HG02973 (cell line): ENCODE measurements around the gene OLFM4.

ENCODE experiments used
- ATAC-seq: cut with Tn5 transposase; IDR thresholded peaks from one replicate; pipeline ENCODE4 v1.9.1; 2021; ENCODE audit warnings: moderate library complexity; ENCODE audit not compliant: unreplicated experiment

The OLFM4 gene, protein sequence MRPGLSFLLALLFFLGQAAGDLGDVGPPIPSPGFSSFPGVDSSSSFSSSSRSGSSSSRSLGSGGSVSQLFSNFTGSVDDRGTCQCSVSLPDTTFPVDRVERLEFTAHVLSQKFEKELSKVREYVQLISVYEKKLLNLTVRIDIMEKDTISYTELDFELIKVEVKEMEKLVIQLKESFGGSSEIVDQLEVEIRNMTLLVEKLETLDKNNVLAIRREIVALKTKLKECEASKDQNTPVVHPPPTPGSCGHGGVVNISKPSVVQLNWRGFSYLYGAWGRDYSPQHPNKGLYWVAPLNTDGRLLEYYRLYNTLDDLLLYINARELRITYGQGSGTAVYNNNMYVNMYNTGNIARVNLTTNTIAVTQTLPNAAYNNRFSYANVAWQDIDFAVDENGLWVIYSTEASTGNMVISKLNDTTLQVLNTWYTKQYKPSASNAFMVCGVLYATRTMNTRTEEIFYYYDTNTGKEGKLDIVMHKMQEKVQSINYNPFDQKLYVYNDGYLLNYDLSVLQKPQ

DNA sequence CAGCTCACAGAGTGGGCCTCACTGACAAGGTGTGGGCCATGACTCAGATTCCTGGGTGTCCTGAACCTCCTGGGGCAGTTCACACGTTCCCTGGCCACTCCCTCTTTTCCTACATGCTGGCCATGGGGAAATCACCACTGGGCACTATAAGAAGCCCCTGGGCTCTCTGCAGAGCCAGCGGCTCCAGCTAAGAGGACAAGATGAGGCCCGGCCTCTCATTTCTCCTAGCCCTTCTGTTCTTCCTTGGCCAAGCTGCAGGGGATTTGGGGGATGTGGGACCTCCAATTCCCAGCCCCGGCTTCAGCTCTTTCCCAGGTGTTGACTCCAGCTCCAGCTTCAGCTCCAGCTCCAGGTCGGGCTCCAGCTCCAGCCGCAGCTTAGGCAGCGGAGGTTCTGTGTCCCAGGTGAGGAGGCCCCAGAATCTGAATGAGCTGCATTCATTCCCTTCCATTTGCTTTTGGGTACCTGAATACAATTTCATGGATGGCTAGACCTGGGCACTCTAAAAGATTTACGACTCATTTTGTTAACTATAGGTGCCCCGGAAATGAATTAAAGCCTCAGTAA lies at the start of gene OLFM4:
TSS of gene OLFM4 (plus strand) at position 177 of the 567 bp plus-strand sequence. CDS start at position 201, 24 bp downstream.
- ATAC-seq: no peak

DNA sequence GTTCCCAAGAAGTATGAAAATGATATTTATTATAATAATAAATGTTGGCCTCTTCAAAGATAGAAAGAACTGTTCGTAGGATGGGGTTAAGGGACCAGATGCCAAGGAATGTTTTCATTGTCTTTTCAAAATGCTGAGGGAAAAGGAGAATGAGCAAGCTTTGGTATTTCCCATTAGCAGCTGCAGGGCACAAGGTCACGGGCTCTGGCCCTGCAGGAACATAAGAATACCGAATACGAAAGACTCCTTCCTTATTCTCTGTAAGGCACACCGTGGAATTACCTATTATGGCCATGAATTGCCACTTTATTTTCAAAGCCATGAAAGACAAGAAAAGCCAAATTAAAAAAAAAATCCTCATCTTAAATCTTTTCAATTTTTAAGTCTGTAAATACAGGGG lies 49.6 kb upstream of the OLFM4 start:
- no peak for ATAC-seq

DNA sequence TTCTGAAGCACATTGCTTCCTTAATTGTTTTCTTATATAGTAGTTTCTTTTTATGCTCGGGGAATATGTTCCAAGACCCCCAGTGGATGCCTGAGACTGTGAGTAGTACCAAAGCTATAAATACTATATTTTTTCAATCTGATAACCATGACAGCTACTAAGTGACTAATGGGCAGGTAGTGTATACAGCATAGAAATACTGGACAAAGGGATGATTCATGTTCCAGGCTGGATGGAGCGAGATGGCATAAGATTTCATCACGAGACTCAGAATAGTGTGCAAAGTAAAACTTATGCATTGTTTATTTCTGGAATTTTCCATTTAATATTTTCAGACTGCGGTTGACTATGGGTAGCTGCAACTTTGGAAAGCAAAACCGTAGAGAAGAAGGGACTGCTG lies 47.9 kb upstream of the OLFM4 start:
- ATAC-seq: no peak

DNA sequence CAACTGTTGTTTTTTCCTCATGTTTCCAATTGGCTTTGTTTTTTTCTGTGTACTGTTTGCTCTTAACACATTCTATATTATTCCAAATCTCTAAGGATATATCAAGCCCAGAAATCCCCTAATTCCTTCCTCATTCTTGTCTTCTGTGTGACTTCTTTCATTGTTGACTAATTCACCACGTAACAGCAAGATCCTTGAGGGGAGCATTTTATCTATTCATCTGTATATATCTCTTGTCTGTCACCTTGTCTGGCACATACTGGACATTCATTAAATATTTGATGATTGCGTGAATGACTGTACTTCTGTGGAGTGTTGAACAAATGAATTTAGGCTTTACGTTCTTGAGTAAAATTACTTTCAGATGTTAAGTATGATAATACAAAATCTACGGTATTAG lies 44.8 kb upstream of the OLFM4 start:
- no peak for ATAC-seq

DNA sequence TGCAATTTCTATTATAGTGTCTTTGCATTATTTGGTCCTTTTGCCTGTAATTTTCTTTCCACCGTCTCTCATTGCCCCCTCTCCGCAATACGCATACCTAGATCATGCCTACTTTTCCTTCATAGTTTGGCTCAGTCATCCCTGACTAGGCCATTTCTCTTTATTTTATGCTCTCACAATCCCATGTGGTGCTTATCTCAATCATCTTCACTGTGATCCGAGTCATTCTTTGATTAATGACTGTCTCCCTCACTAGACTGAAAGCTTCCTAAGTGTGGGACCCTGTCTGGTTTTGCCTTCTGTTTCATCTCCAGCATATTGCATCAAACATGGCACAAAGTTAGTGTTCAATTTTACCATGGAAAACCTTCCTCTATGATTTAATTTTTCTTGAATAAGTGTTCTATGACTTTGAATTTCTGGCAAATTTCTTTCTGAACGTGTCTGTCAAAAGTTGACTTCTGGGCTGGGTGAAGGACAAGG lies 43.7 kb upstream of the OLFM4 start:
- ATAC-seq: no peak

DNA sequence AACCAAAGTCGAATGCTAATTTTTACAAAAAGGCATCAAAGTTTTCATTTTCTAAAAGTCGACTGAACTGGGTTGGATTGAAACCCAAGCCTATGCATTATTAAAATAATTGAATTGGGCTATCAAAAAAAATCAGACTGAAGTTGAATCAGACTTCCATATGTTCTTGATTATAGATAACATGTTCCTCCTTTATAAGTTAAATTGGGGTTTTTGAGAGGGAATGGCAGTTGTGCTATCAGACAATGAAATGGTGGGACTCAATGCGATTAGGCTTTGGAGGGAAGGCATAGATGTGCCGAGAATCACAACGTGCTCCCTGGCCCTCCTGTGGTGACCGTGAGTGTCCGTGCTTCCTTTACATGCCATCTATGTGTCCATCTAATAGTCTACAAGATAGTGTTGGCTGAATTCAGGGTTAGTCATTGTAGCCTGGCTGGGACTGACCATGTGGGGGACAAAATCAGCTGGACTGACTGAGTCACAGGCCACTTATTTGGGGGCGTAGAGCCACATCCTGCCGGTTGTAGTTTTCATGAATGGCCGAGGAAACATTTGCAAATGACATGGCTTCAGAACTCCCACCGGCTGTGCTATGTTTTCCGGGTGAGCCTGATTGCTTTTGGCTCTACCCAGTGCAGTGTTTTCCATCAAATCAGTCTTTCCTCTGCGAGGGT lies 37.1 kb upstream of the OLFM4 start:
- no peak for ATAC-seq

DNA sequence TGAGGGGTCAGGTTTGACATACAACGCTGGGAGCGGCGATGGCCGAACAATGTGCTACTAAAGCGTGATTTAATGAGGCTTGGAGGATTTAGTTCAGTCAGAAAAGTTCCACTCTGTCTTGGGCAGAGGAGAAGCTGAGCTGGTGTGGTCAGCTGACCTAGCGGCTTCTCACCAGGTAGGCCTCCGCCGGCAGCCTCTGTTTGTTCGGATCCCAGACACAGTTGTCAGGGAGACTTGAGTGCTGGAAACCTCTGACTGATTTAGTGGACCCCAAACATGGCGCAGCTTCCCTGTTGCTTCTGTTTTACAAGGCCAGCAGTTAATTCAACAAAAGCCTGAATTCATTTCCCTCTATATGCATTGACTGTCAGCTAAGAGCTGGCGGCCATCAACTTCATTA lies 36.5 kb upstream of the OLFM4 start:
- ATAC-seq: no peak

DNA sequence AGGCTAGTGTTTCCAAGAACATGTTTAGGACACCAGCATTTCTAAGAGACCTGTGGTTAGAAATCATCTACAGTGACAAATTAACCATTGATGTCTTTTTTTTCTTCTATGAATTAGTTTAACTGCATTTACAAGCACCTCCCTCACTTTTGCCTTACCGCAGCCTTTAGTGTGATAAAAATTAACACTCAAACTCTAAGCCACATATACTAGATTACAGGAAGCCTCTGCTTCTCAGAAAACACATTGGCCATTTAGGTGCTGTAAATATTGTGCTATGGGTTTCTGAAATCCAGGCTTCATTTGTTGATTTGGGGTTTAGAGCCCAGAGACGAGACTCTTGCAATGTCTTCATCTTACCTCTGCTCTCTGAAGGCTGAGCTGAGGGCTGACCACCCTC lies 34.6 kb upstream of the OLFM4 start:
- no peak for ATAC-seq

DNA sequence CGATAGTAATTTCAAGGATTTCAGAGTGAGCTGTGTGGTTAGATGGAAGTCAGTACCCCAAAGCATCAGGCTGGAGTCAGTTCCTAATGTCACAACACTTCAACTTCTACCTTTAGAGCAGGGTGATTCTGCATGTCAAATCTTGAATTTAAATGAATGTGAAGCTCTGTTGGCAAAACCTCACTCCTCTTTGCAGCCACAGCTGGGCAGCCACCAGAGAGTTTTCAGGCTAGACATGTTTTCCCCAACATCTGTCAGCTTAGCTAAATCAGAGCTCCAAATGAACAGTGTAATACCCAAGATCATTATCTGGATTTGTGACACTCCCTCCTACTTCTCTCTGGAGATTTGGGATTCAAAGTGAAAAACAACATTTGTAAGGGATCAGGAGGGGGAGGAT lies 33.7 kb upstream of the OLFM4 start:
- no peak for ATAC-seq

DNA sequence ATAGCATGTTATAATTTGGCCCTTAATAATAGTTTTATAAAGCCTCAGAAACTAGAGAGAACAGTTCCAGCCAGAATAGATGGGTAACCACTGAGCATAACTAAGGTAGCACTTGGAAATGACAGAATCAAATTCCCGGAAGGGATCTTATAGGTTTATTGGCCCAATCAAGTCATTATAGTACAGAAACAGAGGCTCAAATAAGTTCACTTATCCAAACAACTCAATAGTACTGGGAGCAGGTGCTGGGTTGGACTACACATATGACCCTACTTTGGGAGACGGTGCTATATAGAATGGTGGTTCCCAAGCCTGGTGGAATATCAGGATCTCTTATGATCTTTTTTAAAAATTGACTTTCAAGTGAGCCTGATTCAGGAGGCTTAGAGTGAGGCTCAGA lies 32.7 kb upstream of the OLFM4 start:
- ATAC-seq: no peak

DNA sequence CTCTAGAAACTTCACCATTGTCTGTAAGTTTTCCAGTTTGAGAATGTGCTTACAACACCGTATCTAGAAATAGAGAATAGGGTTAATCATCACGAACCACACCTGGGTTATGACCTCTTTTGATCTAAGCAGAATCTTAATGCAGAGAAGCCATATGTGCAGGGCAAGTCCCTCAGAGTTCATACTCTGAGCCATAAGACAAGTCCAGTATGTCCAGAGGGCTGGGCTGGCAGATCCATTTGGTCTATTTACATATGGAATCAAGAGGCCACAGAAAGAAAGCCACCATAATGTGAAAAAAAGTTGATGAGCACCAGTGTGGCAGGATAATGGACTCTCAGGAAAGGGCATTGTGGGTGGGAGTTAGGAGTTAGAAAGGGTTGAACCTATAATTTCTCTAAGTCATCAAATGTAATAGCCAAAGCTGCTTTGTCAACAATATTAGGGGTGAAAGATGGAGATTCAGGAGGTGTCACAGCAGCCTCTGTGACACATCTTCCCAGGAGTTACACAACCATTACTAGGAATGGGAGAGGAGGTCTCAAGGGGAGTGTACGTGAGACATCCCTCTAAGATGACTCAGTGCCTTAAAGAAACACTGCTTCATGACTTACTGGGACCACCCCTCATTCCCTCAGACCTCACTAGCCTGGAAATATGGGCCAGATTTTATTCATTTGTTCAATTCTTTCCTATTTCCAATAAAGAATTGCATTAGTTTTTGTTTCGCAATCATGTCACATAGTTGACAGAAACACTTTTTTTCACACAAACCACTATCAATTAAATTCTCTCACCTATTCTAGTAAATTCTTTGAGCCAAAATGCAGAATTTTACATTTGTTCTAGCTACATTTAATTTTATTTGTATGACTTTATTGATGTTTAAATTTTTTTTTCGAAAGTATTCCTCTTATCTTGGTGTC lies 30.4 kb upstream of the OLFM4 start:
- ATAC-seq: no peak

DNA sequence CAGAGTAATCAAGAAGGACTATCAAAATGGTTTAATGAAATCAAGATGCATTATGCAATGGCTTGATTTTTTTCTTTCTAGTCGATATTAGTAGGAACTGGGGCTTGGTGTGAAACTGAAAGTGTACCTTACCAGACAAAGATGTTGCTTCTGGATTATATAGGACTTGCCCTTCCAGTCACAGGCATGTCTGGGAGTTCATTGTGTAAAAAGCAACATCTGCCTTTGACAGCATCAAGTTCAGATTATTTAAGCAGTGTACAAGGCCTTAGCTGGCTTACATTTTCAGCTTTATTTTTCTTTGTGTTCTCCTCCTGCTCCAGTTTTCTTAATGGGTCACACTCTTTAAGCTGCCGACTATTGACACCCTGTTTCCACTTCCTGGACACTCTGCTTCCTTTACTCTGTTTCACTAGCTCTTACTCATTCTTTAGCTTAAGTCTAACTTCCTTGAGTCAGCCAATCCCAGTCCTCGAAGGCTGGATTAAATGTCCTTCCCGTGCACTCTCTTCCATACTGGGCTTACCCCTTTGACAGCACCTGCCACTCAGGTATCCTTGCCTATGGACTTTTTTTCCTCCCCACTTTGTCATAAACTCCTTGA lies 29.4 kb upstream of the OLFM4 start:
- ATAC-seq: no peak

DNA sequence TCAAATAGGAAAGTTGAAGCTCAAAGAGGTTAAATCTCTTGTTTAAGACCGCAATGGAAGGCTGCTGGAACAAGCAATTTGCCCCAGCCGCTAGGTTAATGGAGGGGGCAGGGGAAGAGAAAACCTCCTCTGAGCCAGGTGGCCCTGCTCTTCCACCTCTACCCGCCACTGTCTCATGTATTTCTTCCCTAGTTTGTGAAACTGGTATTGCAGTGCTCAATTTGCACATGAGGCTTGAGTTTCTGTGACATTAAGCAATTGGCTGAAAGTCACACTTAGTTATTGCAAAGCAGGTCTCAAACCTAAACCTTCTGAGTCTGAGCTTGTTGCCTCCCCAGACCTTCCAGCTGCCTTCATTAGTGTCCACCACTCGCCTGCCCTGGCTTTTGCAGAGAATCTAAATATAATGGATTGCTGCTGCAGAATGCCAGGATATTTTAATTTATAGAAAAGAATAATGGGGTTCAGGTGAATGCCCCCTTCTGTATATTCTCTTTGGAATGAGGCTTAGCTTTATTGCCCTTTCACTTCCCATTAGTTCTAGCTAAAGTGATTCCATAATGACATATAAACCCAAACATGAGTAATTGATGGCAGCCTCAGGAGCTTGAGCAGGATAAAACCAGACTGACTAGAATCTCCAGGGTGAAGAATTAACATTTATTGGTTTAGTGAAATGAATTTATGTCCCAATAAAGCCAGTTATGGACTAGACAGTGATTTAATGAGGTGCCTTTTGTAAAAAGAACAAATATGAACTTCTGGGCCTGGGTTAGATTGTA lies 27.0 kb upstream of the OLFM4 start:
- no peak for ATAC-seq

DNA sequence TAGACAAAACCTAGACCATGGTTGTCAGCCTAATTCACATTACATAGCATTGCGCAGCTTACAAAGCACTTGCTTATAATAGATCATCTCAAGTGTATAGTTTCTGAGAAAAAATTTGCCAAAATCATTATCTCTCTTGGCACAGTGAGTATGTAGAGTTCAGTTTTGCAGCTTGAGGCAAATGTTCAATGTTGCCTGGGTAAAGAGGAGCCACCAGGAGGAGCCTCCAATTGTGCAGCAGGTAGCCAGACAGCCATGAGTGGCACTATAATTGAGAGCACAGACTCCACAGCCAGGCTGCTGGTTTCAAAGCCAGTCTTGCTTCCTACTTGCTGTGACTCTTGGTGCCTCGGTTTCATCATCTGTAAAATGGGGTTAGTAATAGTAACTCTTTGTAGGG lies 24.0 kb upstream of the OLFM4 start:
- no peak for ATAC-seq

DNA sequence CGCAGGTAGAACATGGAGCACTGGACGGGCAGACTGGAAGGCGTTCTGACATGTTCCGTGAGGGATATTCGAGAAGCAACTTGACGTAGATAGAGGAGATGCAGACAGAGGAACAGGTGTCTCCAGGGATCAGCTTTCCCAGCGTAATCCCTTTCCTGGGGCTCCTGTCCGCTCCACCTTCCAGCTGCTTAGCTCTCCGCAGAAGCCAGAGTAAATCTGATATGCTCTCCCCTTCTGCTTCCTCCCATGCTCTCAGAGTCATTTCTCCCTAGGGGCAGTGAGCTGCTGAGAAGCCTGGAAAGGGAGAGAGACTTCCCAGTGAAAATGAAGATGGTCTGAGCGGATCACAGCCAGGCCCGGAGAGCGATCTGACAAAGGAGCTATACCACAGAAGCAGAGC lies 23.0 kb upstream of the OLFM4 start:
- no peak for ATAC-seq

DNA sequence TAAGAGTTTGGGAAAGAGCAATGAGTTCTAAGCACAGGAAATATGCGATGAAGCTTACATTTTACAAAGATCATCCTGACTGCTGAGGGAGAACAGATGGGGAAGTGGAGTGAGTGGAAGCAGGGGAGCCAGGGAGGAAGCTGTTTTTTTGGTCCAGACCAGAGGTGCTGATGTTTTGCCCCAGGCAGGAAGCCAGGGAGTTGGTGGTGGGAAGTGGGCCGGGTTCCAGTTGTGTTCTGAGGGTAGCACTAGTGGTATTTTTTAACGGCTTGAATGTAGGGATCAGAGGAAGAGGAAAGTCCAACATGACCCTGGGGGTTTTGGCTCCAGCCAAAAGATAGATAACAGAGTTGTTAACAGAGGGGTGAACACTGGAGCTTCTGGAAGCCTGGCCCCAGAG lies 20.7 kb upstream of the OLFM4 start:
- no peak for ATAC-seq

DNA sequence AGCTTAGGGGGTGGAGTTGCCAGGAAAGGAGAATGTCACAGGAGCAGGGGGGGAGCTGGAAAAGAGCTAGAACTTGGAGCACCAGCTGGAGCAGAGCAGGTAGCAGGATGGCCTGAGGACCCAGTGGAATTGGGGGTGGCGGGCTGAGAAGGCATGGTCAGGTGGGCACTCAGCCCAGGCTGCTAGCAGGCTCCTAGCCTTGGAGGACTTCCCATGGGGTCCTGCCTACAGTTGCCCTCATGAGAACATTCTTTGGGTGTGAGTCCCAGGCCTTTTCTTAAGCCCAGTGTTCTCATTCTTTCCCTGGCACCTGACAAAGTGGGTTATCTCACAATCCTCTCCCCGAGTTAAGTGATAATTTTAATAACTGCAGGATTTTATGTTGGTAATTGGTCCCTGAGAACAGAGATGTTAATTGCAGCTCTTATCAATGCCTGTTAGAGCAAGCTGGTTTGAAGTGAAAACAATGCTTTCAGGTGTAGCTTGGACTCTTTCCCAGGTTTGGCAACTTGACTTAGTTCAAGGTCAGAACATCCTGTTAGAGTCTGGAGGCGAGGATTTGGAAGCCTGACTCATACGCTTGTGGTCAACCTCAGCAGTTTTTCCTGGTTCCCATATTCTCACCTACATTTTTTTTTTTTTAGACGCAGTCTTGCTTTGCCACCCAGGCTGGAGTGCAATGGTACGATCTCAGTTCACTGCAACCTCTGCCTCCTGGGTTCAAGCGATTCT lies 18.1 kb upstream of the OLFM4 start:
- no peak for ATAC-seq

DNA sequence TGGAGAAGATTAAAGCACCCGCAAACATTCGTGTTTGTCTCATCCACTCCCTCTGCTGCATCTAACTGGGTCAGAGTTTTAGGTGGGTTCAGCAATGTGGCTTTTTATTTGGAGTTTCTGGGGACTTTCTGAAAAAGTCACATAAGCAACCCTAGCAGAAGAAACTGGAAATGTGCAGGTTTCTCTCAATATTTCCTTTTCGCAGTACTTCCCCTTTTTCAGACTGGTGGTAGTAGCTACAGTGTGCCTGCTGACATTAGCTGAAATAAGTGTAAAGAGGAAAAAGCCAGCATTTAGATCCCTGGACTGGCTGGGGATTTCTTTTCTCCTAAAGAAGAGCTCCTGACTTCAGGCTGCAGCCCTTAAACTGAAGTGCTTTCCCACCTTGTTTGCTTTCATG lies 15.9 kb upstream of the OLFM4 start:
- ATAC-seq: no peak

DNA sequence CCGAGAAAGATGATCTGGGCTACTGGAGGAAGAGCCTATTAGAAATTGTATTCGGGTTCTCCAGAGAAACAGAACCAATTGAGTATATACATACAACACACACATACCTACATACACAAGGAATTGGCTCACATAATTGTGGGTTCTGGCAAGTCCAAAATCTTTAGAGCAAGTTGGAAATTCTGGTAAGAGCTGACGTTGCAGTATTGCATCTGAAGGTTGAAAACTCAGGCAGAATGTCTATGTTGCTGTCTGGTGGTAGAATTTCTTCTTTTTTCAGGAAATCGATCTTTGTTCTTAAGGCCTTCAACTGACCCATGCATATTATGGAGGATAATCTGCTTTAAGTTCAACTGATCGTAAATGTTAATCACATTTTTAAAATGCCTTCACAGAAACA lies 15.5 kb upstream of the OLFM4 start:
- no peak for ATAC-seq
